HG03095 (cell line): Measurements from ENCODE around the gene LGALSL.

ENCODE experiments used
- ATAC-seq: cut with Tn5 transposase; IDR thresholded peaks from one replicate; pipeline ENCODE4 v1.9.1; 2021; ENCODE audit warnings: moderate library complexity; ENCODE audit not compliant: unreplicated experiment

LGALSL gene

DNA sequence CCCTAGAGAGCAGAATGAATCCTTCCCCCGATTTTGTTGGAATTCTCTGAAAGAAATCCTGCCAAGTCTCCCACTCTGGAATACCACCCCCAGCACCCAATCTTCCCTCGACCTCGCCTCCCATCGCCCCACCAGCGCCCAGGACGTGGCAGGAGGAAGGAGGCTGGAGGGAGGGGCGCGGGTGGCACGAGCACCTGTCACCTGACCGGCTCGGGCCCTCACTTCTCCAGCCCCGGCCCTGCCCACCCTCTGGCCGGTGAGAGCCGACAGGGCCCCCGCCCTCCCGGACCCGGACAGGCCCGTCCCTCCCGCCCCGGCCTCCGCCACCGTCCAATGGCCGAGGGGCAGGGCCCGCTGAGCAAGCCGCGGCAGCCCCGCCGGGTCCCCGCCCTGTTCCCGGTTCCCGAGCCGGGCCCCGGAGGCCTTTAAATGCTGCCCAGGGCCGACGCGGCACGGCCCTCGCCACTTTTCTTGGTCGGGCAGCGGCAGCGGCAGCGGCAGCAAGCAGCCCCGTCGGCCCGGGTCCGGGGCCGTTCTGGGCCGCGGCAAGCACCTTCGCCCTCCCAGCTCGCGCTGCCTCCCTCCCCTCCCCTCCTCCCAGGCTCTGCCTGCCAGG lies at the start of gene LGALSL:
Gene LGALSL (plus strand): TSS at position 393 of the 616 bp plus-strand sequence. CDS start 384 bp downstream, outside the sequence.
- peak; percentile 59 for ATAC-seq

DNA sequence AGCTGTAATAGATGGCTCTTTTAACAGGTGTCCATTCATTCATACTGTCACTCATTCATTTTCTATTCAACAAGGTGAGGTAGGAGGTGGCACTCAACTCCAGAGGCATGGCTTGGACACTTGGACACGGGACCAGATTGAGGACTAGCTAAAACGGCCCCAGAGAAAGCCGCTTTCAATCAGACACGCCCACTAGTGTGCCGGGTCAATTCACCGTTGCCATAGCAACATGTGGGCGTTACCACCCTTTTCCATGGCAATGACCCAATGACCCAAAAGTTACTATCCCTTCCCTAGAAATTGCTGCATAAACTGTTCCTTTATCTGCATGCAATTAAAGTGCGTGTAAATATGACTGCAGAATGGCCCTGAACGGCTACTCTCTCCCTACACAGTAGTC lies 49.2 kb upstream of the LGALSL start:
- no peak for ATAC-seq

DNA sequence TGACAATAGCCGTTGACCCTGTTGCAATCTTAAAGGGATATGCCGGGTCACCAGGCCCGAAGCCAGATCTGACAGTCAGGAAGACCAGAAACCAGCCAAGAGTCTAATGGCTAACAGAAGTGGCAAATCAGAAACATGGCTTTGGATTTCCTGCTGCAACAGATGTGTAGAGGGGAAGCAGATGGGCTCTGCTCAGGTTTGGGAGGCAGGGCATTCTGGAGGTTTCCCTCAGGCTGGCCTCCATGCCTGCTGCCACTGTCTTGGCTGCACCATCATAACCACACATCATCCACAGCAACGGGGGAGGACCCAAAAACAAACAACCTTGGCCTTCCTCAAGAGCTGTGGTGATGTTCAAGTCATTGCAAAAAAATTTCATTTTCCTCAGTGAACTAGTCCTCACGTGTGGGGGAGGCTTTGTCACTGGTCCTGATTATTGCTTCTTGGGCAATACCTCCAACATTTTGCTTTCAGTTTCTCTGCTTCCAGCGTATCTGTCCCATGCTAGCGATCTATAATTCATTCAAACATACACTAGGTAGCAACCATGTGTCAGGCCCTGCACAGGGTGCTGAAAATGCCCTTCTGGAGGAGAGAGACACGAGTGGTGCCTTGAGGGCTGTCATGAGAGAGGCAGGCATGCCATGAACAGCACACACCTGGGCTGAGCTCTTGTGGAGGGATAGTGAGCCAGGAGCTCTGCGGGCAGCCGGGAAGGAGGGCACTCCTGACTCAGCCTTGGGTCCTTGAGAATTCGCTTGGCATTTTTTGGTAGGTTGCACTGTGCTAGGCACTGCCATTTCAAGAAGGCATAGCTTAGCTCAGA lies 48.2 kb upstream of the LGALSL start:
- no peak for ATAC-seq

DNA sequence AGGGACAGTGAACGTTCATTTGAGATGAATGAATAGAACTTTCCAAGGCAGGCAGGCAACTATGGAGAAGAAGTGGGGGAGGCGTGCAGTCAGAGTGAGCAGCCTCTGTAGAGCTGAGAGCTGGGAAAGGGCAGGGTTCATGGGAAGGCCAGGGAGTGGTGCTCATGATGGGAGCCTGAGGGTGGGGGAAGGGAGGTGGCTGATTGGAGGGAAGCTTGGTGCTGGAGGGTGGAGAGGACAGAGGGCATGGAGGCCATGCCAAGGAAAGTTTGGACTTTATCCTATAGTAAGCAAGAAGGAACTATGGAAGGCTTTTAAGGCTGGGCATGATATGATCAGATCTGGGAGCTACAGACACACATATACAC lies 47.6 kb upstream of the LGALSL start:
- no peak for ATAC-seq

DNA sequence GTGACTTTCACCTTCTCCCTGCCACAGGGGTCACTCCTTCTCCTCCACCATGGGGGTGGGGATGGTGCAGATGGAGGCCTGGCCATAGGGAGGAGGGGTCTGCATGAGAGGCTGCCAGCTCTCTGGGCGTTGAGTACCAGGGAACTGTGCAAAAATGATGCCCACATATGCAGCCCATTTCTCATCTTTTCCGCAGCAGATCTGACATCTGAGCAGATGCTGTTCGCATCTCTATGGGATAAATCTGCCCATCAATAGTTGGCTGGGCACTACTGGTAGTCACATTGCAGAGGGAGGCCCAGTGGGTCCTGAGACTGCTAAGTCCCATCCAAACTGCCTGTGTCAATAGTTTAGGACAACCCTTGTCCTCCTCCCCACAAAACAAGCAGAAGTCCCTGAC lies 45.9 kb upstream of the LGALSL start:
- no peak for ATAC-seq

DNA sequence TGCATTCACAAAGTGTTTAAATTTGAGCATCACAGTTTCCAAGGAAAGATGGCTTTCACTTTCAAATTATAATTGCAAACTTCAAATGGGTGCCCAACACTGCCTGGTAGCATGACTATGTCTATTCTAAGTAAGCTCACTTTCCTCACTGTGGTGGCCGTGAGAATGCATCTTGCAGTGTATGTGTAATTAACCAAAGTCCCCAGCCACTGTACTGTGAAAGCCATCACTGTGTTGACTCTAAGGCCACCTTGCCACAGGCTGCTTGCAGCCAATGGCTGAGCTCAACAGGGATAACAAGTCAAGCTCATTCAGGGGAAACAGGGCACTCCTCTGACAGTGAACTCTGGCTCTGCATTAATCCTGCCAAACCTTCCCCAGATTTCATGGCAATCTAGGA lies 43.3 kb upstream of the LGALSL start:
- ATAC-seq = no peak

DNA sequence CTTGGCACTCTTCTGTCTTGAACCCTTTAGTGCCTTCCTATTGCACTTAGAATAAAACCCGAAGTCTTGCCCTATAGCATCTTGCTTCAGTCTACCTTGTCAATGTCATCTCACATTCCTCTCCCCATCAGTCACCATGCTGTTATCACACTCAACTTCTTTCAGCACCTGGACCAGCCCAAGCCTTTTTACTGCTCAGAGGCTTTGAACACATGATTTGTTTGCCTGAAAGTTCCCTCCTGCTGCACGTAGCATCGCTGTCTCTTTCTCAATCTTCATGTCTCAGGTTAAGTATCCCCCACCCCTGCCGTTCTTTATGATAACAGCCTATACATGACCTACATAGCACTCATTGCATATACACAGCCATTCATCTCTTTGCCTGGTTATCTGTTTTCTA lies 41.3 kb upstream of the LGALSL start:
- no peak for ATAC-seq

DNA sequence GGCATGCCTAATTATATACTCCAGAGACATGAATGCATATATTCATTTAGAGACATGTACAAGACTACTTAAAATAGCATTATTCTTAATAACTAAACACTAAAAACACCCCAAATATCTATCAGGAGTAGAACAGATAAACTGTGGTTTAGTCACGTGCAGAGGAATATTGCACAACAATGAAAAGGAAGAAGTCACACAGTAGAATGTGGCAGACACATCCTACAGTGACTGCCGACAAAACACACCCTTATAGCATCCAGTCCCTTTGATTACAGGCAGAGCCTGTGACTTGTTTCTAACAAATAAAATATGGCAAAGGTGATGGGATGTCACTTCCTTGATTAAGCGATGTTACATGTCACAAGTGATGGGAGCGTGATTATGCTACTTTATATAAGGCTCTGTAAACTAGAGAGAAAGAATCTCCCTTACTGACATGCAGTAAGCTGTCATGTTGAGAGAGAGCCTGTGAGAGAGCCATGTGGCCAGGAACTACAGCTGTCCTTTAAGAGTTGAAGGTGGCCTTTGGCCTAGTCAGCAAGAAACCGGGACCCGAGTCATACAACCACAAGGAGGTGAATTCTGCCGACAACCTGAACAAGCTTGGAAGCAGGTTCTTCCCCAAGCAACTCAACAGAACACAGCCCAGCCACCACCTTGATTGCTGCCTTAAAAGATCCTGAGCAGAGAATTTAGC lies 39.1 kb upstream of the LGALSL start:
- ATAC-seq = no peak

DNA sequence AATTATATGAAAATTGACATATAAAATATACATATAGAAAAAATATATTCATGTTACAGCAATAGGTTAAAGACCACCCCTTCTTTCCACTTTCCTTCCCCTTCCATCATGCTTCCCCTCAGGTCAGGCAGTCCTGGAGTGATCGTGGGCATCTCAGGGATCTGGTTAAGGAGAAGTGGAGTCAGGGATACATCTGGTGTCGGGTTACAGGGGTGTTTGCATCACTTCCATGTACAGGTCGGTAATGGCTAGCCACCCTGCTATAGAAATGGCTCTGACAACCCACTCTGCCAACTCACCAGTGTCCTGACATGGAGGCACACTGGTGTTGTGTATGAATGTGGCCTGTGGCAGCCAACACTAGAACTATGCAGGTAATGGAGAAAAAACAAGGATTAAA lies 36.3 kb upstream of the LGALSL start:
- ATAC-seq = no peak

DNA sequence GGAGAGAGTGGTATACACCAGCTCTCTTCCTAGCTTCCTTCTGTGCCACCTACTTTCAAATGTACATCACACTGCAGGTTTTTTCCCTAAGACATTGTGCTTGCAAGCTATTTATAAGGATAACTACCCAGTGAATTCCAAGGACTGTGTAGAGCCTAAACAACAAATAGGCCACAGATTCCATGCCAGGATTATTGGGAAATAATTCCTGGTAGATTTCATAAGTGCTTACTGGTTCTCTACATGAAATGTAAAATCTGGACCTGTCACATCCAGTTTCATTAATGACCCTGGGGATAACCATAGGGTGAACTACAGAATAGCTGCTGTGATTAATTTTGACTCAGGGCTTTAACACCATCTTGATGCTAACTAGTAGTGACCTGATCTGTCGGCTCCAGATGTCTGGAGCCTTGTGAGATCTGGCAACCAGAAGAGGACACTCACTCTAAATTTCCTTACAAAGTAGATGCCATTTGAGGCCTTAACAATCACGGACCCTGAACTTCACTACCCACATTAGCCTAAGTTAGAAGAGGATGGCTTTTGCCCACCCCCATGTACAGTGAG lies 34.3 kb upstream of the LGALSL start:
- no peak for ATAC-seq

DNA sequence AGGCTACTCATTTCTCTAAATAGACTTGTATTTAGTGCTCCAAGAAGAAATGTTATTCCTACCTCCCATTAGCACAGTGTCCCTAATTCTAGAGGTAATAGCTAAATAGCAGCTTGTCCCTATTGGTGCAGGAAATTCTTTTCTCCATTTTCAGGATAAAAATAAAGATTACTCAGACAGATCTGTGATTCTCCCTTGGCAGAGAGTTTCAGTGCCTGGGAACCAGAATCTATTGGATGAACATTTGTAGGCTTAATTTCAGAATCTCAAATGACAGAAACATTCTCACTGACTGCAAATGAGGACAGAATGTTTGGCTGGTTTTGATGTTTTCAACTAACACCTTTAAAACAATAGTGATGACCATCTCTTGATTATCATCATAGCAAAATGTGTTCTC lies 33.3 kb upstream of the LGALSL start:
- ATAC-seq = no peak

DNA sequence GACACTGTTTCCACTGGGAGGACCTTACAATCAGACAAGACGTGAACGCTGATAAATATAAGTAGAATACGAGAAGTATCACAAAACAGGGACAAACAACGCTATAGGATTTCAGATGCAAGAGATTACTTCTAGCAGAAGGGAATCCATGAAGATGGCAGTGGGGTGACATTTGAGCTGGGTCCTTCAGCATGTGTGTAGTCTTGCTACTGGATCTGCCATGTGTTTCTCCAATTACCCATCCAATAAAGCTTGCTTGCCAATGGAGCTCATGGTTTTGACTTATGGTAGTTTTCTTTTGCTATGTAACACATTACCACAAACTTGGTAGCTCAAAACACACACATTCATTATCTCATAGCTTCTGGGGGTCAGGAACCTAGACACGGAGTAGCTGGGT lies 32.8 kb upstream of the LGALSL start:
- ATAC-seq = no peak

DNA sequence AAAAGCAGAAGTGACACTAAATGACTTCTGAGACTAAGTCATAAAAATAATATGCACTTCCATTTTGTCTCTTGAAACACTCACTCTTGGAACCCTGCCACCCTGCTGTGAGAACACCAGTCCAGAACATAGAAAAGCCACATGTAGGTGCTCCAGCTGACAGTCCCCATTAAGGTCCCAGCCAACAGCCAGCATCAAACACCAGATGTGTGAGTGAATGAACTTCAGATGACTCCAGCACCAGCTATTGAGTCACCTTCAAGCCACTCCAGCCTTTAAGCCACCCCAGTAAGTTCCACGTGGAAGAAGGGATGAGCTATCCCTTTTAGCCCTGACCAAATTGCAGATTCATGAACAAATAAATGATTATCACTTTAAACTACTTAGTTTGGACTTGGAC lies 31.5 kb upstream of the LGALSL start:
- ATAC-seq = no peak

DNA sequence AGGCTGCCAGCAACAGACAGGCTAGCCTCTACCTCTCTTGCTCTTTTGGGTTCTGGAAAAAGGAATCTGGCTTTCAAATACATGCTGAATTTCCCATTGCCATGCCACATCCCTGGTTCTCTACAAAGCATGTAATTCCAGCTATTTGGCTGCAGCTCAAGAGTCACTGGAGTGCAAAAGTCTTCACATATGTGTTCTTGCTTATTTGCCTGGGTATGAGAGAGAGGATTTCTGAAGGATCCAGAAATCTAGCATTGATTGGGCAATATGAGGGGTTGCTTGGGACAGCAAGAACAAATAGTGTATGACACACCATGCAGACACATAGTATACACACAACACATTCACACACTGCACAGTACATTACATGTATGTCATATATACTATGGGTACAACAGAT lies 30.7 kb upstream of the LGALSL start:
- ATAC-seq = no peak

DNA sequence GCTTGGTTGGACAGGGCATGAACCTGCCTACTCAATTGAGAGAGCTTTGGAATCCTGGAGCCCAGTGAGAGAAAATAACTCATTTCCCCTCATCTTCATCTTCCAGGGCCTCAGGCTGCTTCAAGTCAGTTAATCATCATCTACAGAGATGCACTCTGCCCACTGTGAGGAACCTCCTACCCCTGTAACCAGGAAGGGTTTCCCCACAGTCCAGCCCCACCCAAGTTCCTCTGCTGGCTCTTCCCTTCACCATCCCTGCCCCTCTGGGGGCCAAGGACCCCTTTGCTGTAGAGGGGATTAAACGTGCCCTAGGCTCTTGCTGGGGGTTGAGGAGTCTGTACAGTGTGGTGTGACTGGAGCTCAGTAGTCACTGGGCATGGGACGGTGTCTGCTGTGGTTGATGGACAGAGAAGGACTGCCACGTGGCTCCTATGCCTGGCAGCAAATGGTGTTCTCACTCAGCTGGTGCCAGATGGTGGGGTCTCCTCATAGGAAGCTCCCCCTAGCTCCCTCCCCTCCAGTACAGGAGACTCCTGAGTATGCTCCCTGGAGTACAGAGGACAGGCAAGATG lies 29.5 kb upstream of the LGALSL start:
- no peak for ATAC-seq

DNA sequence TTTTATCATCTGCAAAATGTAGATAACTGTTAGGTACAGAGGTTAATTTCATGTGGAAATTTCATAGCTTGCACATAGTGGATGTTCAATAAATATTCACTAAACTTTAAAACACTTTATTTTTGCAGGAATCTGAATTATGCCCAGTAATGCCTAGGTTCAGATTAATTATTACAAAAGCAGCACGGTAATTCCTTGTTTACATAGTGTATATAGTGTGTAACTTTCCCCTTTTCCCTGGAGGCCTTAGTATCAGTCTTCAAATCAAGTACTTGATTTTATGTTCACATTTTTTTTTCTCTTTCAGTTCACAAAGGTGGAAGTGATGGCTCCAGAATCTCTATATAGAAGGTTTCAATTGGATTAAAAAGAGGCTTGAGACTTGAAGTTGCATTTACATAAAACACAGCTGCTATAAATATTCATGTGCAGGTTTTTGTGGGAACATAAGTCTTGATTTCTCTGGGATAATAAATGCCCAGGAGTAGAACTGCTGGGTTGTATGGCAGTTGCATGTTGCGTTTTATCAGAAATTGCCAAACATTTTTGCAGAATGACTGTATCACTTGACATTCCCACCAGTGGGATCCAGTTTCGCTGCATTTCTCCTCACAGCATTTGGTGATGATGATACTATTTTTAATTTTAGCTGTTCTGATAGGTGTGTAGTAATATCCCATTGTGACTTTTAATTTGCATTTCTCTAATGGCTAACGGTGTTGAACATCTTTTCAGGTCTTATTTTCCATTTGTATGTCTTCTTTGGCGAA lies 27.6 kb upstream of the LGALSL start:
- no peak for ATAC-seq

DNA sequence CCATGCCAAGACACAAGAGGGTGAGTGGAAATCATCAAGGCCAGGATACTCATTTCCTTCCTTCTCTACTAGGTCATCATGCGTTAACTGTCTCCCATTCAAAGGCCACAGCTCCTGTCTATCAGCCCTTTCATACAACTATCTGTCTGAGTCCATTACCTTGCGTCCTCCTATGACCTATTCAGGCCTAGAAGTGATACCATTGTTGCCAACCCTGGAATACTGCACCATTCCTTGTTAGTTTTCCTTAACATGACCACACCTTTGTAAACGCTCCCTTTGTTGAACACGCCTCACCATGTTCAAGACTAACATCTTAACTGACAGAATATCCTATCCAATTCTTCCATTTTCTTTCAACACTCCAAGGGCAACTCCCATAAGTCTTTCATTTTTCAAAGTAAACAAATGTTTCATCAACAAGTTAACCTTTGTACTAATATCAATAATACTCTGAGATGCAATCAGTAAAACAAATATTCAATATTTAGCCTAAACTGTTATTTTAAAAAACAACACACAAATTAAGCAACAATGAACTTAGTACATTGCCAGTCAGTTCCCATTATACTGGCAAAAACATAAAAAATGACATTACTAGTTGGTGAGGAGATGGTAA lies 19.8 kb upstream of the LGALSL start:
- no peak for ATAC-seq

DNA sequence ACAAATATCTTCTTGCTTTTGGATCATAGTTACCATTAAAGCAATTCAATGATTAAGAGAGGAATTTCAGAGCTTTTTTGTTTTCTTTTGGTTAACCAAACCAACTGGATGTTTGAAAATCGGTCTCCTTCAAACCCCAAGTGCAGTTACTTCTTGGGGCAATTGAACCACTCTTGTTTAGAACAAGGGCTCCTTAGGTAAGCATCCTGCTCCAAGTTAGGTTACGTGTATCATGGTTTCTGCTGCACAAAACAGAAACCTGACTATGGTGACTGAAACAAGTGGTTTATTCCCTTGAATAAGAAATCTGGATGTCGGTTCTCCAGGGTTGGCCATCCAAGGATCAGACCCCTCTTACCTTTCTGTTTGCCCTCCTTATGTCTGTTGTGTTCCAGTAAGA lies 16.1 kb upstream of the LGALSL start:
- no peak for ATAC-seq

DNA sequence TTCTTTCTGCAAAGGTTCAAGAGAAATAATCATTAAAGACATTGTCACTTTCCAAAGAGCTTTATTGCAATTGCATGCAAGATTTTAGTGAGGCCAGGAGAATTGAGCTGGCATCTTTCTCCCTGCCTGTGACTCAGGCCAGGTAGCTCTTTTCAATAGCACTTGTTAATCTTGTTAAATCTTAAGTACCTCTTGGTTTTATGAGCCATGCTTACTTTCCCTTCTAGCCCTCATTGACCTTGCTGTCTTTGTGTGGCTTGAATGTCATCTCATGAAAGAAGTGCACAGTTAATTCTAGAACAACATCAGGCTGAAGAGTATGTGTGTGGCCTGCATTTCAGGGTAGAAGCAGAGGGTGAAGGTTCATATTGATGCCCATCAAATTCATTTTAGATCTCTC lies 14.8 kb upstream of the LGALSL start:
- ATAC-seq = no peak

DNA sequence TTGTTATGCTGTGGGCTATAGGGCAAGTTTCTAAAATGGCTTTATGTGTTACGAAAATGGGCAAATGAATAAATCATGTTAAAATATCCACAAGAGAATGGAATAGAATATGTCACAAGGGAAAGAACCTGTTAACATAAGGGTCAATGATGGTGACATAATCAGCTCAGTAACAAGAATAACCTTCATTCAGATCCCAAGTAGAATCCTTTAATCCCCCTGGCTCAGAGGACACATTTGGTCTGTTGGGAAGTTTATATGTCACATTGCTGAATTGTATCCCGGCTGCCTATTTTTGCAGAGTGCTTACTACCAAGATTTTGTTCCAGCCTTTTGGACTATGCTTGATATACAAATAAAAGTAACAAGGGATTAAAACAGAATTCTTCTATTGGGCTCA lies 13.1 kb upstream of the LGALSL start:
- ATAC-seq = no peak
